HuH-7 (cell line): ENCODE measurements around the gene EXOSC7.

ENCODE experiments used
- DNase-seq: peaks from one replicate; pipeline ENCODE4 v3.0.0; 2011; ENCODE audit warnings: low spot score

EXOSC7 gene

GRCh38 chr3:44992555-44993470 lies 16.8 kb downstream of the EXOSC7 start:
- peak; percentile 70 for DNase-seq

GRCh38 chr3:44993471-44994205 lies 17.6 kb downstream of the EXOSC7 start:
- no peak for DNase-seq

DNA sequence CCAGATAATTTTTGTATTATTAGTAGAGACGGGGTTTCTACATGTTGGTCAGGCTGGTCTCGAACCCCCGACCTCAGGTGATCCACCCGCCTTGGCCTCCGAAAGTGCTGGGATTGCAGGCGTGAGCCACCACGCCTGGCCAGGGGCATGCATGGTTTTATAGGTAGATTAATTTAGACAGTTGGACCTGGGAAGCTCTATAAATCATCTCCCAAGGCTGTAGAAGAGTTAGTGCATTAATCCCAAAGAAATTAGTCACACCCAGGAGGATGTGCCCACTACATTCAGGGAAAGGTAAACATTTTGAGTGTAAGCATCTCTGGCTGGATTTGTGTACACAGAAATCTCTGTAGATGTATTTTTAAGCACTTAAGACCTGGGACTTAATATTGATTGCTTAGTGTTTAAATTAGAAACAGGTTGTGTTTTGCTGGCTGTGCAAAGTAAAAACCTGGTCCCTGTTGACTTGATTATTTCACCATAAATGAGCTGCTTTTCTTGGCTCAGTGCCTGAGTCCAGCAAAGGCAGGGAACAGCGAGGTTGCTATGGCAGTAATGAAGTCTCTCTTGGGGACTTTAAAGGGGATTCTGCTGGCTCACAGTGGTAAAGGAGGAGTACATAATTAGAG lies 19.2 kb downstream of the EXOSC7 start:
- DNase-seq = peak; percentile 66

GRCh38 chr3:44996556-44996969 lies 20.5 kb downstream of the EXOSC7 start:
- DNase-seq = peak; percentile 87

GRCh38 chr3:44999782-45000181 lies 23.7 kb downstream of the EXOSC7 start:
- no peak for DNase-seq

- no peak for DNase-seq
Observed at GRCh38 chr3:45000823-45001222, 24.8 kb downstream of the EXOSC7 start.

- DNase-seq = no peak
Observed at GRCh38 chr3:45001738-45002137, 25.7 kb downstream of the EXOSC7 start.

- DNase-seq = no peak
Observed at GRCh38 chr3:45002139-45002660, 26.2 kb downstream of the EXOSC7 start.

DNA sequence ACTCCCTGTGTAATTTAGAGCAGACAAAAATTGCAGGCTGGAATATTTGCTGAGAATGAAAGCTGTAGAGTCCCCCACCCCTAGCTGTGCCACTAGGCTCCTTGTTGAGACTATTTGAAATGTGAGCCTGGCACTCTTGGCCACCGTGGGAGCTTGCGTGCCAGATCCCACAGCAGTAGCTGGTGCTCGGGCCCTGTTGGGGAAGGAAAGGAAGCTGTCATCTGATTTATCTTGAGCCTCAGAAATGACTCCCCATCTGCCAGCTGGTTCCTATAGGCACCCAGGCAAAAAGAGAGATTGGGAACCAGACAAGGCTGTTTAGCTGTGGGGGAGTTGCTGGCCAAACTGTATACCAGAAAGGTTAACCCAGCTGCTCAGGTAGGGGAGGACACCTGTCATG lies 26.7 kb downstream of the EXOSC7 start:
- no peak for DNase-seq

- no peak for DNase-seq
Observed at GRCh38 chr3:45003406-45003805, 27.4 kb downstream of the EXOSC7 start.

GRCh38 chr3:45003859-45004258 lies 27.8 kb downstream of the EXOSC7 start:
- DNase-seq = no peak

DNA sequence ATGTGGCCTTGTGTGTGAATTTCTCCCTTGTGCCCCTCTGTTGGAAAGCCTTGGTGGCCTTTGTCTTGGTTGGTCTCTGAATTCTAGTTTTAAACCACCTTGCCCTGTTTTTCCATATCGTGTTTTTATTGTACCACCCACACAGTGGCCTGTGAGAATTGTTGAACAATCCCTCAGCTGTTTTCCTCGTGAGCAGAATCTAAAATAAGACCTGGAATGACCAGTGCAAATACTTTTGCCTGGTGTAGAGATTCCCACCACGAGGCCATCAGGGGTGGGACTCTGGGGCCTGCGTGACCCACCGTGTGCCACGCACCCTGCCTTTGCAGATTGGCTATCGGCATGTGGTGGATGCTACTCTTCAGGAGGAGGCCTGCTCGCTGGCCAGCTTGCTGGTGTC lies 31.0 kb downstream of the EXOSC7 start:
- no peak for DNase-seq

GRCh38 chr3:45008117-45008516 lies 32.1 kb downstream of the EXOSC7 start:
- DNase-seq = no peak

GRCh38 chr3:45009868-45010267 lies 33.8 kb downstream of the EXOSC7 start:
- no peak for DNase-seq

GRCh38 chr3:45010811-45011333 lies 34.8 kb downstream of the EXOSC7 start:
- DNase-seq = no peak

DNA sequence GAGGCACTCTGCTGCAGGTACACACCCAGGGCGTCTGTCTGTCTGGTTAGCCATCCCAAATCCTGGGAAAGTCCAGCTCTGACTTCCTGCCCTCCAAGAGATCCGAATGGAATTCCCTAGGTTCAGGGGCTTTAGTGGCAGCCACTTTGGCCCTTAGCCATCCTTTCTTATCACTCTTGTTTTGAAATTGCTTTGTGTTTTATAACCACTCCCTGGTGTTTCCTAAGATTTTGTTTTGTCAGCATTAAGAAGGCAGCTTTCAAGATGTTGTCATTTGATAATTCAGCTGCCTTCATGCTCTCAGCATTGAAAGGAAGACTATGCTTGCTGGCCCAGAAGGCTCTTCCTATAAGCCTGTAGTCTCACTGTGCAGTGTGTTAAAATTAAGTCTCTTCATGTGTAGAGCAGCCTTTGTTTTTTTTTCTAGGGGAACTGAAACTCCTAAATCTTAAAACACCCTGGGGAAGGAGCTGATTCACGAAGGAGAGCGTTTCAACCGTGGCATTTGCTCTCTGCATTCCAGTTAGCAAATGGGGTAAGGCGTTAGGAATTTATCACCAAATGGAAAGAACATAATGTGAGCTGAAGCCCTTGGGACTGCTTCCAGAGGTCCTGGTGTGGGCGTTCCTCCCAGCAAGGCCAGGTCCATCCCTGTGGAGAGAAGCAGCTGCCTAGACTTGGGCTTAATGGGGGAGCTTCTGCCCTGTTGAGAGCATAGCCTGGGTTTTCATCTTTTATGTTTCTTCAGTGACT lies 35.9 kb downstream of the EXOSC7 start:
- DNase-seq = no peak

- no peak for DNase-seq
Observed at GRCh38 chr3:45012577-45012976, 36.5 kb downstream of the EXOSC7 start.

DNA sequence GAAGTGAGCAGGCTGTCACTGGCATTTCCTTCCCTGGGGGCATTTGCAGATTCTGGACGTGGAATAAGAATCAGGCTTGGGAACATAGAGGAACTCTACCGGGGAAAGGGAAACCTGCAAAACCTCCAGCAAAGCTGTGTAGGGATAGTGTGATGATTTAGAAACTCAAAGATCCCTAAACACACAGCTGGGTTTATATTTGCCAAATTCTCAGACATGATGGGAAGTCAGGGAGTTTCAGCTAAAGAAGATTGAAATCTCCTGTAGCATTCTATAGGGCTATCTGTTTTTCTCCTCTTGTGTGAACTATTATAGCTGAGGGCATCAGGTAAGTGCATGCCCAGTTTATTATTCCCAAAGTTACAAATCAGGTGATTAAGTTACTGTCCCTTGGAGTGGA lies 40.9 kb downstream of the EXOSC7 start:
- no peak for DNase-seq

DNA sequence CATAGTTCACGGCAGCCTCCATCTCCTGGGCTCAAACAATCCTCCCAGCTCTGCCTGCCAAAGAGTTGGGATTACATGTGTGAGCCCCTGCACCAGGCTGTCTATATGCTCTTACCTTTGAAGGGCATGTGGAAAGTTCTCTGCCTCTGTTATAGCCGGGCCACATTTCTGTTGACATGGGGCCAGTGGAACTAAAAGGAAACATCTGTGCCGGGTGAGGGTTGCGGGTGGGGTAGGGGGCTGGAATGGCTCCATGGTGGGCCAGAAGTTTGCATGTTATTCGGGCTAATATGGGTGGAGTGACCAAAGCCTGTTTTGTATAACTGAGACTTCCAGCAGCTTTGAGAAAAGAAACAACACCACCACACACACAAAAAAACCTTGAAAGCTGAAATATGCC lies 41.8 kb downstream of the EXOSC7 start:
- DNase-seq = no peak

GRCh38 chr3:45020534-45020933 lies 44.5 kb downstream of the EXOSC7 start:
- no peak for DNase-seq

DNA sequence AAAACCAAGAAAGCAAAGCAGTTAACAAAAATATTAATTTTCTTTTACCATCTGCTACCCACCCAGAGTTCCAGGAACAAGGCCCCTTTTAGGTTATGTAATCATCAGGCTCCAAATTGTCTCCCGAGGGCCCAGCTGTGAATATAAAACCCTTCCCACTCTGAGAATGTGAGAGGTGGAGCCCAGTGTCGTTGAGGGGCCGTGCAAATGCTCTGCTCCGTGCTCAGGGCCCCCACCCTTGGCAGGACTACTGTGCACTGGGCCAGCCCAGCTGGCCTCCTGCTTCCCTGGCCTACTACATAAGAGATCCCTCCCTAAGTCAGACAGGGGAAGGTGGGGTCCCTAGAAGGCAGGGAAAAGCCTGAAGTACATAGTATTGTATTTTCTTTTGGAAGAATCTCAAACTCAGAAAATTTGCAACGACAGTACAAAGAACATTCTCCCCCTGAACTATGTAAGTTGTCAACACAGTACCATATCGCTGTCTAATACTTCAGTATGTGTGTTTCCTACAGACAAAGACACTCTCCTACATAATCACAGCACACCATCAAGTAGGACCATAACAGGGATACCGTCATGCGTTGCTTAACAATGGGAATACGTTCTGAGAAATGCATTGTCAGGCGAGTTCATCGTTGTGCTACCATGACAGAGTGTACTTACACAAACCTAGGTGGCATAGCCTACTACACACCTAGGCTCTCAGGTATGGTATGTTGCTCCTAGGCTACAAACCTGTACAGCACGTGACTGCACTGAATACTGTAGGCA lies 45.7 kb downstream of the EXOSC7 start:
- DNase-seq = no peak
